ENCODE measurements around the gene ARPC4. TPM values are rescaled to one million over a fixed set of nuclear protein-coding genes. Genes with fewer than 3 reads are reported as not detected.

The ARPC4 gene
- total and polyA plus RNA-seq, 2 of the 13 experiments (the other 11 are each of a cell fraction or from before 2014, with no cell fraction given), result 30.1 to 83.6 TPM

- 0 out of 2 replicates have a peak, but pooled peaks have one; percentile 27 for TF ChIP-seq BRF2 (CRISPR knock-in tag; IDR thresholded peaks at IDR 0.05)
- peak; percentile 68 for TF ChIP-seq TAF1 (CRISPR knock-in tag; IDR thresholded peaks at IDR 0.05)
- peak; percentile 27 for TF ChIP-seq PHF5A (CRISPR knock-in tag; IDR thresholded peaks at IDR 0.05; ENCODE audit: low read depth, unreplicated experiment)
- no peak for TF ChIP-seq ZHX1 (CRISPR knock-in tag; IDR thresholded peaks at IDR 0.05; ENCODE audit: low read depth)
- TF ChIP-seq RFX1 (IDR thresholded peaks at IDR 0.05), result no peak
- TF ChIP-seq ZFP1 (CRISPR knock-in tag; IDR thresholded peaks at IDR 0.05), result no peak
- TF ChIP-seq AKNA (CRISPR knock-in tag; IDR thresholded peaks at IDR 0.05; ENCODE audit: borderline replicate concordance), result no peak
- no peak for TF ChIP-seq CHD4 (IDR thresholded peaks at IDR 0.05; ENCODE audit: borderline replicate concordance, low read length)
- peak; percentile 88; the same call in 1 of the 2 replicates for TF ChIP-seq SIN3A (IDR thresholded peaks at IDR 0.05; ENCODE audit: borderline replicate concordance, low read depth, low read length)
- TF ChIP-seq ZFP90 (CRISPR knock-in tag; IDR thresholded peaks at IDR 0.05; ENCODE audit: borderline replicate concordance), result peak; percentile 75
- peak; percentile 65; the same call in 1 of the 2 replicates for TF ChIP-seq BORCS8-MEF2B (CRISPR knock-in tag; IDR thresholded peaks at IDR 0.05)
- no peak for TF ChIP-seq ZNF572 (CRISPR knock-in tag; IDR thresholded peaks at IDR 0.05)
- no peak for TF ChIP-seq ZNF776 (CRISPR knock-in tag; IDR thresholded peaks at IDR 0.05)
- TF ChIP-seq ZBTB33 (CRISPR knock-in tag; IDR thresholded peaks at IDR 0.05), result no peak
- TF ChIP-seq DNMT3B (CRISPR knock-in tag; conservative IDR thresholded peaks at IDR 0.05), result 0 out of 2 replicates have a peak, but pooled peaks have one; percentile 20
- no peak for TF ChIP-seq ZBTB20 (CRISPR knock-in tag; IDR thresholded peaks at IDR 0.05; ENCODE audit: borderline replicate concordance, low read depth)
- TF ChIP-seq FLYWCH1 (CRISPR knock-in tag; IDR thresholded peaks at IDR 0.05), result no peak
- 0 out of 2 replicates have a peak, but pooled peaks have one; percentile 59 for TF ChIP-seq MEIS2 (CRISPR knock-in tag; IDR thresholded peaks at IDR 0.05)
Measured at GRCh38 chr3:9749645-9750555, 43.0 kb upstream of the ARPC4 start, which contains the start of gene OGG1 (continued).

Data from HepG2 (cell line).